Amygdala (tissue), 56 donors: ENCODE measurements around the gene SLC6A11.
A peak's percentile ranks its signal among the peaks of the same experiment; 100 is the strongest.

Experiments
- DNase-seq, 56 donors: peaks; one replicate each; lab custom pipeline; 2025; lab: John Stamatoyannopoulos, UW

Gene SLC6A11

DNA sequence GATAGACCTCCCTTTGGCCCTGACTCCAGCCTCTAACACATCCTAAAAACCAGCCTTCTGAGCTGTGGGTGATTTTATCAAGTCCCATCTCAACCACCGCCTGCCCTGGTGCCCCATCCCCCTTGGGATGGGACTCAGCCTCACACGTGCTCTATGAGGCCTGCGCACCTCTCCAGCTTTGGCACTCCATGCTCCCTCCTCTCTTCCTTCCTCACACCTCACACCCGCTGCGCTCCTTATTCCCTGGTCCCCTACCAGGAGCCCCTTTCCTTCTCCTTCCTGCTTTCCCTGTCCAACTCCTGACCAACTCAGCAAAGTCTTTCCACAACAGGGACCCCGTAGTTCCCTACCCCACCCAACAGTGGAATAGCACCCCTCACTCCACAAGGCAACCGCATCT is 158.1 kb downstream of the SLC6A11 start:
- no peak for DNase-seq

DNA sequence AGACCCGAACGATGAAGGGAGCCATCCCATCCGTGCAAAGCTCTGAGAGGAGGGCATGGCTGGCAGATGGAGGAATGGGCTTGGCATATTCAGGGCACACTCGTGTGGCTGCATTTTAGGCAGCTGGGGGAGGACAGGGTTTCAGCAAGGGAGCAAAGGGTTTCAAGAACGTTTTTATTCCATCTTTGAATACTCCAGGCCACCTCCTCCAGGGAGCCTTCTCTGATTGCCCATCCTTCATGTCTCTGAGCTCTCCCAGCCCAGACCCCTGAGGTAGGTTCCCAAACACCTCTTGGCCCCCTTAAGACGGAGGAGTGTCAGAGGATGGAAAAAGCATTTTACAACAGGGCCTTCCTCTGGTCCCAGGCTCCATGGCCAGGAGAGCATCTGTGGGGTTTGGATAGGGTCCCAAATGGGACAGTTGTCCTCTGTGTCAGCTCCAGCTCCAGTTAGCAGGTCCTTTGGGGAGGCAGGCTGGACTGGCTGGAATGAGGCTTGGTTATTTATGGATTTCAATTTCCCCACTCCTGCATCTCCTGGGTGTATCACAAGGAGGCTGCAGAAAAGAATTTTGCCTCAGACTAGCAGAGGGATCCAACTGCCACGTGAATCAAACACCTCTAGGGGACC is 158.8 kb downstream of the SLC6A11 start:
- DNase-seq = peak in 2 of 56 donors; percentile 14 to 35

- DNase-seq = no peak
Measured at GRCh38 chr3:10975695-10976234, 159.7 kb downstream of the SLC6A11 start.

GRCh38 chr3:10976770-10977169 is 160.7 kb downstream of the SLC6A11 start:
- DNase-seq = no peak

GRCh38 chr3:10977892-10978510 is 162.0 kb downstream of the SLC6A11 start:
- peak in 1 of 56 donors; percentile 9 for DNase-seq

DNA sequence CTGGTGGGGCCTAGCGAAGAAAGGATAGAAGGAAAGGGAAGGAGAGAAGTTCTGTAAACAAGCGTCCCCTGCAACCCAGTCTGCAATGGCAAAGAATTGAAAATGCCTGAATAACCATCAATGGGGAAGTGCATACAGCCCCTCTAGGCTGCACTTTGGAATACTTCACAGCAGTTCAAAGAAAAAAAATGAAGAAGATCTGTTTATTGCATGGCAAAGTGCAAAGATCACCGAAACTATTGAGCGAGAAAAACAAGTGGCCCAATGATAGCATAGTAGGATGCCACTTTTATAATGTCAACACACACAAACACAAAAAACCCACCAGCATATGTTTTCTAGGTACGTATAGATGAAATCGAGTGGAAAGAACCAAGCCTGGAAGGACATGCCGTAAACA is 162.9 kb downstream of the SLC6A11 start:
- DNase-seq = no peak

DNA sequence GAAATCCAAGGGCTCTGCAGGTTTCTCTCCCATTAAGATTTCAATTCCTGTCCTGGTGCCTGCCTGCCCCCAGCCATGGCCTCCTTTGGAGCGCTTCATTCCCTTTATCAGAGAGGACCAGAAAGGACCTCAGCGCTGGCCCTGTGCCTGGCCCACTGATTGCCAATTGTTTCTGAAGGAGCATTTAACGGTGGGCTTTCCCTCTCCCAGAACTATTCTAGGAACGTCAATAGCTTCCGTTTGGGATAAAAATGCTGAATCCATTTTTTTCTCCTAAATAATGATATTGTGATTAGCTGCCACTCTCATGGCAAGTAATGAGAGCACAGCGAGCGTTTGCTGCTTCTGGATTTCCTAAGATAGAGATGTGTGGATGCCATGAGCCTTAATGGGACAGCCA is 164.3 kb downstream of the SLC6A11 start:
- peak in 1 of 56 donors; percentile 24 for DNase-seq

- no peak for DNase-seq
Measured at GRCh38 chr3:10981031-10981430, 165.0 kb downstream of the SLC6A11 start.

DNA sequence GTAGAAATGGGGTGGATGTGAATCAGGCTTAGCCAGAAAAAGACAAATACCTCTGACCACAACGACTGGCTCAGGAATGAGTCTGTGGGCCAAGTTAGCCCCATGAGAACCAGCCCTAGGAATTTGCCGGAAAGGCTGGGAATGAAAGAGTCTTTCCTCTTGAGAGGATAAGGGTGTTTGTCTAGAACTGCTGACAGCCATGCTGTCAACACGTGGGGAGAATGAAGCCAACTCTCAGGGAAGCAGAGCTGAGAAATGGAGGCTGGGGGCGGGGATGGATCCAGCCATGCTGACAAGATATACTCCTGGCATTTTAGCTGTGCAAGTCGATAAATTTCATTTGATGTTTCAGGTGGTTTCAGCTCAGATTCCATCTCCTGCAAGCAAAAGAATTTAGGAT is 165.9 kb downstream of the SLC6A11 start:
- no peak for DNase-seq

DNA sequence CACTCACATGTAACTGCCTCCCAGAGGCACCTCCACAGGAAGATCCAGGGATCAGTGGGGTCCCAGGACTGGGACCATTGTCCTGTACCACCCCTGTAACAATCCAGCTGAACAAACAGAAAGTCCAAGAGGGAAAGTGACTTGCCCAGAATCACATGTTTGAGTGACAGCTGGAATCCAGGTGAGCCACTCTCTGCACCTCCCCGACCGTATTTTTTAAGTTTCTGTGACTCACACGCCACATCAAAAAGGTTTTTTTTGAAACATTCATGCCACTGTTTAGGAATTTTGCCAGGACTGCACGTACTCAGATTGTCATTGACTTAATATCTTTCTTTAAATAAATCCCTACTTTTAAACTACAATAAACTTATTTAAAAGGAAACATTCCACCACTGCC is 166.8 kb downstream of the SLC6A11 start:
- DNase-seq = no peak

- DNase-seq = peak in 14 of 56 donors; percentile 18 to 73 (median 35)
Measured at GRCh38 chr3:10983219-10983916, 167.3 kb downstream of the SLC6A11 start.

- DNase-seq = no peak
Measured at GRCh38 chr3:10984371-10984896, 168.4 kb downstream of the SLC6A11 start.

- no peak for DNase-seq
Measured at GRCh38 chr3:10985181-10985580, 169.2 kb downstream of the SLC6A11 start.

- no peak for DNase-seq
Measured at GRCh38 chr3:10986592-10986991, 170.6 kb downstream of the SLC6A11 start.

GRCh38 chr3:10988001-10988665 is 172.1 kb downstream of the SLC6A11 start:
- no peak for DNase-seq

GRCh38 chr3:10988991-10989484 is 173.0 kb downstream of the SLC6A11 start:
- no peak for DNase-seq
